ENCODE data around the gene CLEC20A. TPM values are rescaled to one million over a fixed set of nuclear protein-coding genes. Genes with fewer than 3 reads are reported as not detected.

The CLEC20A gene
- total RNA-seq, 4 donors from 2014 or later = not detected

GRCh38 chr1:178494569-178494971 is 2.2 kb downstream of the CLEC20A start:
- intact Hi-C loops (cut with DNase I) = no loop called here
- WGBS = 97% methylated on average over 10 of the region's 13 CpGs
- Histone ChIP-seq H3K36me3 (no peaks in the 10 kb centered on the region), H3K4me1 (no peaks in the 10 kb centered on the region), H3K27ac (replicated peaks in 1 of 4) (no peak overlapping the region), H3K4me3 (no peak overlapping the region), H3K9me3 (no peaks in the 10 kb centered on the region), H3K27me3 (no peaks in the 10 kb centered on the region)
- TF ChIP-seq POLR2A (IDR thresholded peaks at IDR 0.05; ENCODE audit: low read depth) (no peak), CTCF (IDR thresholded peaks at IDR 0.05) (no peak), EP300 (IDR thresholded peaks at IDR 0.05) (no peak), POLR2AphosphoS5 (IDR thresholded peaks at IDR 0.05) (no peak)
- DNase-seq (ENCODE audit: extremely low spot score) = no peak

DNA sequence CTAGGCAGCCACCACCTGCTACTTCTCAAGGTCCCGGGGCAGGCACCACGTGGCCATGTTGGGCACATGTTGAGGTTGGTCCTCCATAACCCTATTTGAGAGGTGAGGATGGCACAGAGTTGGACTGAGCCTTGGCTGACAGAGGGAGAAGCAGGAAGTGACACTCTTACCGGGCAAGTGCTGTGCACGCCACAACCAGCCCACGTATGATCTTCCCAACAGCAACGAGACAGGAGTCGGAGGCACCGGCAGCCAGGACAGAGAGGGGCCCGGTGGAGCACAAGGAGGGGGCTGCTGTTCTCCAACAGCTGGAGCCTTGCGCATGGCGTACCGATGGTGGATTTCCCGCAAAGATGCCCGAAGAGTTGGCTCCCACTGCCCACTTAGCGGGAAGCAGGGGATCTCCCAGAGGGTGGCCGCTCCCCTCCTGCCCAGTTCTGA is 3.4 kb downstream of the CLEC20A start:
- Histone ChIP-seq H3K4me1 (no peaks in the 10 kb centered on the region), H3K4me3 (no peak overlapping the region), H3K9me3 (no peaks in the 10 kb centered on the region), H3K27me3 (peaks cover 0 to 2% (median 0%) of the 10 kb centered on the region in 4 donors), H3K36me3 (no peaks in the 10 kb centered on the region), H3K27ac (replicated peaks in 1 of 4) (no peak overlapping the region)
- DNase-seq (ENCODE audit: extremely low spot score) = no peak
- 90% methylated on average over 15 of the region's 16 CpGs for WGBS
- intact Hi-C loops (cut with DNase I) = no loop called here
- TF ChIP-seq POLR2AphosphoS5 (IDR thresholded peaks at IDR 0.05) = no peak
- TF ChIP-seq POLR2A (IDR thresholded peaks at IDR 0.05; ENCODE audit: low read depth) = no peak
- no peak for TF ChIP-seq CTCF (IDR thresholded peaks at IDR 0.05)
- no peak for TF ChIP-seq EP300 (IDR thresholded peaks at IDR 0.05)

GRCh38 chr1:178492341-178492740 is 4.4 kb downstream of the CLEC20A start:
- no peak overlapping the region for H3K27ac ChIP-seq (replicated peaks in 1 of 4)
- no peak for TF ChIP-seq EP300 (IDR thresholded peaks at IDR 0.05)
- TF ChIP-seq POLR2AphosphoS5 (IDR thresholded peaks at IDR 0.05) = no peak
- no peak for TF ChIP-seq CTCF (IDR thresholded peaks at IDR 0.05)
- no peak for TF ChIP-seq POLR2A (IDR thresholded peaks at IDR 0.05; ENCODE audit: low read depth)
- no peaks in the 10 kb centered on the region for H3K9me3 ChIP-seq
- no peak for DNase-seq (ENCODE audit: extremely low spot score)
- peaks cover 0 to 10% (median 0%) of the 10 kb centered on the region in 4 donors for H3K27me3 ChIP-seq
- peaks cover 0 to 1% (median 0%) of the 10 kb centered on the region in 4 donors for H3K4me1 ChIP-seq
- no peak overlapping the region for H3K4me3 ChIP-seq
- intact Hi-C loops (cut with DNase I) = no loop called here
- 92% methylated on average over 11 of the region's 11 CpGs for WGBS
- H3K36me3 ChIP-seq = no peaks in the 10 kb centered on the region

DNA sequence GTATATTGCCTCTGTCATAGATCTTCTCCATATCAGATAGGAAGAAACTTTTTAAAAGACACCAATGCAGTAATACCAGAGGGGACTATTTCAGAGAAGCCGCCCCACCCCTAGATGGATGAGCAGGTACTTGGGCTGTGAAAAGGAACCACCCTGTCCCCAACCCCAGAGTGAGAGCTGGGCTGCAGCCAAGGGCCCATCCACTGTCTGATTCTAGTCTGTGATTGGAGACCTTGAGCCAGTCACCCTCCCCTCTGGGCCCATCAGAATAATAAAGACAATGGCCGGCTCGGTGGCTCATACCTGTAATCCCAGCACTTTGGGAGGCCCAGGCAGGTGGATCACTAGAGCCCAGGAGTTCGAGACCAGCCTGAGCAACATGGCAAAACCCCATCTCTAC is 5.0 kb downstream of the CLEC20A start:
- intact Hi-C loops (cut with DNase I) = no loop called here
- H3K27ac ChIP-seq (replicated peaks in 1 of 4) = no peak overlapping the region
- peaks cover 0 to 16% (median 0%) of the 10 kb centered on the region in 4 donors for H3K27me3 ChIP-seq
- no peaks in the 10 kb centered on the region for H3K9me3 ChIP-seq
- H3K4me1 ChIP-seq = peaks cover 4 to 7% (median 5%) of the 10 kb centered on the region in 4 donors
- TF ChIP-seq POLR2A (IDR thresholded peaks at IDR 0.05; ENCODE audit: low read depth) (no peak), EP300 (IDR thresholded peaks at IDR 0.05) (no peak), POLR2AphosphoS5 (IDR thresholded peaks at IDR 0.05) (no peak), CTCF (IDR thresholded peaks at IDR 0.05) (no peak)
- WGBS = 93% methylated on average over 4 of the region's 4 CpGs
- H3K36me3 ChIP-seq = no peaks in the 10 kb centered on the region
- no peak for DNase-seq (ENCODE audit: extremely low spot score)
- no peak overlapping the region for H3K4me3 ChIP-seq

GRCh38 chr1:178490967-178491366 is 5.8 kb downstream of the CLEC20A start:
- H3K36me3 ChIP-seq = no peaks in the 10 kb centered on the region
- H3K9me3 ChIP-seq = no peaks in the 10 kb centered on the region
- 80% methylated on average over 7 of the region's 9 CpGs for WGBS
- H3K4me1 ChIP-seq = peaks cover 5 to 15% (median 13%) of the 10 kb centered on the region in 4 donors
- no peak overlapping the region for H3K27ac ChIP-seq (replicated peaks in 1 of 4)
- H3K27me3 ChIP-seq = peaks cover 0 to 19% (median 0%) of the 10 kb centered on the region in 4 donors
- no peak for DNase-seq (ENCODE audit: extremely low spot score)
- intact Hi-C loops (cut with DNase I) = no loop called here
- no peak for TF ChIP-seq POLR2A (IDR thresholded peaks at IDR 0.05; ENCODE audit: low read depth)
- TF ChIP-seq CTCF (IDR thresholded peaks at IDR 0.05) = no peak
- no peak for TF ChIP-seq EP300 (IDR thresholded peaks at IDR 0.05)
- no peak for TF ChIP-seq POLR2AphosphoS5 (IDR thresholded peaks at IDR 0.05)
- no peak overlapping the region for H3K4me3 ChIP-seq
